Liver (tissue), 9 donors: ENCODE results near the gene TNNT1. TPM values are rescaled to one million over a fixed set of nuclear protein-coding genes. Genes with fewer than 3 reads are reported as not detected.
A peak's percentile ranks its signal among the peaks of the same experiment; 100 is the strongest.

Source experiments
- DNase-seq: peaks from one replicate; pipeline ENCODE4 v3.0.0-alpha.2; 2017; ENCODE audit warnings: low spot score
- H3K27ac ChIP-seq, 2 donors: one replicate each; pipeline ENCODE4 v1.7.0; 2013; ENCODE audit warnings: inconsistent platforms in 2 of 2, low read length in 2 of 2, control low read depth in 1 of 2, low read depth in 1 of 2, mild to moderate bottlenecking in 1 of 2
- H3K27me3 ChIP-seq, 4 donors: one replicate each; pipeline versions ENCODE4 v1.6.1 to v1.7.0; 2013; ENCODE audit warnings: low read length in 3 of 4, inconsistent platforms in 1 of 4, mild to moderate bottlenecking in 1 of 4, moderate library complexity in 1 of 4; ENCODE audit not compliant: control insufficient read depth in 4 of 4, insufficient read depth in 4 of 4
- H3K36me3 ChIP-seq, 4 donors: one replicate each; pipeline versions ENCODE4 v1.6.1 to v1.7.0; 2013; ENCODE audit warnings: low read length in 3 of 4, mild to moderate bottlenecking in 3 of 4, low read depth in 1 of 4, moderate library complexity in 1 of 4; ENCODE audit not compliant: control insufficient read depth in 4 of 4, insufficient read depth in 3 of 4
- H3K4me1 ChIP-seq, 4 donors: one replicate each; pipeline versions ENCODE4 v1.6.1 to v1.7.0; 2013; ENCODE audit warnings: low read length in 3 of 4, mild to moderate bottlenecking in 3 of 4, moderate library complexity in 1 of 4; ENCODE audit not compliant: control insufficient read depth in 4 of 4, insufficient read depth in 4 of 4
- H3K4me3 ChIP-seq, 3 donors: one replicate each; pipeline versions ENCODE4 v1.6.1 to v1.7.0; 2013; ENCODE audit warnings: low read length in 3 of 3, control low read depth in 1 of 3, low read depth in 1 of 3, mild to moderate bottlenecking in 1 of 3
- H3K9ac ChIP-seq, 2 donors: one replicate each; pipeline ENCODE4 v1.7.0; 2013; ENCODE audit warnings: low read length in 2 of 2, mild to moderate bottlenecking in 2 of 2, moderate library complexity in 2 of 2, control low read depth in 1 of 2, low read depth in 1 of 2
- H3K9me3 ChIP-seq, 4 donors: one replicate each; pipeline versions ENCODE4 v1.6.1 to v1.7.0; 2013; ENCODE audit warnings: low read length in 3 of 4; ENCODE audit not compliant: control insufficient read depth in 4 of 4
- ATF3 ChIP-seq: IDR thresholded peaks from 2 replicates; pipeline ENCODE4 v1.6.1; 2016; ENCODE audit warnings: antibody characterized with exemption
- EGR1 ChIP-seq, 2 donors: IDR thresholded peaks; 2 replicates each; pipeline ENCODE4 v1.6.1; 2016 to 2018; ENCODE audit warnings: antibody characterized with exemption in 2 of 2, low read depth in 2 of 2
- FOXA2 ChIP-seq: IDR thresholded peaks from 2 replicates; pipeline ENCODE4 v1.6.1; 2016; ENCODE audit warnings: antibody characterized with exemption
- GABPA ChIP-seq, 2 donors: IDR thresholded peaks in 1 of 2; conservative IDR thresholded peaks in 1 of 2; 2 replicates each; pipeline ENCODE4 v1.6.1; 2016; ENCODE audit warnings: antibody characterized with exemption in 2 of 2, mild to moderate bottlenecking in 1 of 2, moderate library complexity in 1 of 2
- HNF4A ChIP-seq, 2 donors: conservative IDR thresholded peaks; 2 replicates each; pipeline ENCODE4 v1.6.1; 2016; ENCODE audit warnings: antibody characterized with exemption in 2 of 2, mild to moderate bottlenecking in 2 of 2
- HNF4G ChIP-seq: IDR thresholded peaks from 2 replicates; pipeline ENCODE4 v1.6.1; 2016; ENCODE audit warnings: antibody characterized with exemption
- JUND ChIP-seq, 2 donors: IDR thresholded peaks; 2 replicates each; pipeline ENCODE4 v1.6.1; 2016; ENCODE audit warnings: antibody characterized with exemption in 2 of 2
- MAX ChIP-seq: IDR thresholded peaks from 2 replicates; pipeline ENCODE4 v1.6.1; 2016; ENCODE audit warnings: antibody characterized with exemption
- NR2F2 ChIP-seq: IDR thresholded peaks from 2 replicates; pipeline ENCODE4 v1.6.1; 2016; ENCODE audit warnings: antibody characterized with exemption
- RAD21 ChIP-seq, 2 donors: IDR thresholded peaks; 2 replicates each; pipeline ENCODE4 v1.6.1; 2016; ENCODE audit warnings: antibody characterized with exemption in 2 of 2, mild to moderate bottlenecking in 2 of 2
- RXRA ChIP-seq, 2 donors: IDR thresholded peaks; 2 replicates each; pipeline ENCODE4 v1.6.1; 2017 to 2018; ENCODE audit warnings: antibody characterized with exemption in 2 of 2, mild to moderate bottlenecking in 1 of 2
- SP1 ChIP-seq: IDR thresholded peaks from 2 replicates; pipeline ENCODE4 v1.6.1; 2018; ENCODE audit warnings: antibody characterized with exemption, mild to moderate bottlenecking
- TAF1 ChIP-seq: conservative IDR thresholded peaks from 2 replicates; pipeline ENCODE4 v1.6.1; 2016; ENCODE audit warnings: antibody characterized with exemption, mild to moderate bottlenecking
- YY1 ChIP-seq: IDR thresholded peaks from 2 replicates; pipeline ENCODE4 v1.6.1; 2016; ENCODE audit warnings: antibody characterized with exemption, mild to moderate bottlenecking
- WGBS: extraction: QIAGEN DNeasy Blood & Tissue Kit; methylation state at CpG from one replicate; pipeline ENCODE4 v1.1.7; 2013; 5-methylcytosine and 5-hydroxymethylcytosine counted together
- polyA plus RNA-seq, 2 donors: library from polyadenylated mRNA; stranded (reverse) in 1 of 2; unstranded in 1 of 2; fragments of 200-250 nt in 1 of 2; fragments of >200 nt in 1 of 2; fragmentation: Nextera tagmentation in 1 of 2; extraction: Ambion mirVana in 1 of 2; gene quantifications; one replicate each; pipeline versions ENCODE4 v1.2.1 to v1.2.3, GENCODE V29; 2013 to 2015
- total RNA-seq, 2 donors: library from RNA; depleted of rRNA; stranded (reverse); fragments of >200 nt; gene quantifications; one replicate each; pipeline ENCODE4 v1.2.3, GENCODE V29; 2014
- TF ChIP-seq, protein P1 (sequence below): IDR thresholded peaks from 2 replicates; pipeline ENCODE4 v1.6.1; 2016; ENCODE audit warnings: antibody characterized with exemption
- TF ChIP-seq, protein P2 (sequence below): fragments of 150-350 bp; IDR thresholded peaks from 2 replicates; pipeline ENCODE4 v1.5.1; 2017; ENCODE audit warnings: improper control_type of control experiment, low read depth, low read length; ENCODE audit not compliant: missing input control
- donor health status: healthy.
- donor health status: healthy.
- donor health status: healthy.
- donor health status: healthy.
- donor health status: healthy.

Gene TNNT1
- total and polyA plus RNA-seq, 4 donors: 0.15 to 0.28 TPM; not detected in 2

GRCh38 chr19:55087542-55087901 is 61.5 kb downstream of the TNNT1 start:
- peaks cover 0 to 5% (median 1%) of the 10 kb centered on the region in 4 donors for H3K27me3 ChIP-seq
- WGBS: 19% methylated on average over 17 of the region's 17 CpGs
- DNase-seq: no peak

GRCh38 chr19:55086730-55087541 is 62.1 kb downstream of the TNNT1 start:
- Histone ChIP-seq H3K27ac (no peak overlapping the region), H3K4me1 (peaks cover 5 to 16% (median 10%) of the 10 kb centered on the region in 4 donors), H3K4me3 (peak overlapping the region in 1 of 3 donors; percentile 46), H3K36me3 (peaks cover 0 to 12% (median 2%) of the 10 kb centered on the region in 4 donors), H3K27me3 (peaks cover 0 to 6% (median 2%) of the 10 kb centered on the region in 4 donors), H3K9me3 (no peaks in the 10 kb centered on the region), H3K9ac (no peak overlapping the region)
- TF ChIP-seq SP1 (peak; percentile 14), HNF4A (conservative IDR thresholded peaks at IDR 0.05) (no peak)
- peak; percentile 72 for DNase-seq
- 5% methylated on average over 74 of the region's 74 CpGs for WGBS

More at GRCh38 chr19:55087542-55087901, 61.5 kb downstream of the TNNT1 start:
- H3K9ac ChIP-seq: no peak overlapping the region
- H3K9me3 ChIP-seq: no peaks in the 10 kb centered on the region
- peak overlapping the region in 1 of 3 donors; percentile 46 for H3K4me3 ChIP-seq
- peaks cover 0 to 13% (median 5%) of the 10 kb centered on the region in 4 donors for H3K36me3 ChIP-seq
- peaks cover 3 to 16% (median 10%) of the 10 kb centered on the region in 4 donors for H3K4me1 ChIP-seq
- no peak overlapping the region for H3K27ac ChIP-seq
- no peak for TF ChIP-seq TAF1

DNA sequence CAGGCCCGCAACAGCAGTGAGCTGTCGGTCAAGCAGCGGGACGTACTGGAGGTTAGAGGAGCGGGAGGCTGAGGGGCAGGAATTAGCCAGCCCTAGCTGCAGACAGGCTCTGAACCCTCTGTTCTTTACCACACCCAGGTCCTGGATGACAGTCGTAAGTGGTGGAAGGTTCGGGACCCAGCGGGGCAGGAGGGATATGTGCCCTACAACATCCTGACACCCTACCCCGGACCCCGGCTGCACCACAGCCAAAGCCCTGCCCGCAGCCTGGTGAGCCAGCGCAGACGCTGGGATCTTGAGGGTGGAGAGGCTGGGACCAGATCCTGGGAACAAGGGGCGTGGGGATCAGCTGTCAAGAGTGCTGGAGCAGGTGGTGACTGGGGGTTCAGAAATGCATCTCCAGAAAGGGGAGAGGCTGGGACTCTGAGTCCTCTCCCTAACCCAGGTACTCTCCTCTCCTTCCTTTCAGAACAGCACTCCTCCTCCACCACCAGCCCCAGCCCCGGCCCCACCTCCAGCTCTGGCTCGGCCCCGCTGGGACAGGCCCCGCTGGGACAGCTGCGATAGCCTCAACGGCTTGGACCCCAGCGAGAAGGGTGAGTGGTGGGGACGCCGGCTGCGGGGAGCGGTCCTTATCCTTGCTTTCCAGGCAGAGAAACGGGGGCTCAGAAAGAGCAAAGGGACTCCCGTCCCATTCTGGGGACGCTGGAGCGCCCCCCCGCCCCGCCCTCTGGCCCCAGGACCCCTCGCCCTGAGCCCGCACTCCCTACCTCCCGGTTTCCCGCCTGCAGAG is 62.9 kb downstream of the TNNT1 start:
- Histone ChIP-seq H3K9ac (no peak overlapping the region), H3K4me1 (peaks cover 7 to 20% (median 13%) of the 10 kb centered on the region in 4 donors), H3K9me3 (no peaks in the 10 kb centered on the region), H3K27me3 (peaks cover 0 to 8% (median 3%) of the 10 kb centered on the region in 4 donors), H3K27ac (no peak overlapping the region), H3K36me3 (peaks cover 0 to 5% (median 0%) of the 10 kb centered on the region in 4 donors), H3K4me3 (peak overlapping the region in 1 of 3 donors; percentile 46)
- no peak for DNase-seq
- 23% methylated on average over 35 of the region's 35 CpGs for WGBS
- TF ChIP-seq MAX: no peak
- no peak for TF ChIP-seq YY1
- no peak for TF ChIP-seq JUND (IDR thresholded peaks at IDR 0.05)
- no peak for TF ChIP-seq ATF3
- TF ChIP-seq RXRA (IDR thresholded peaks at IDR 0.05): no peak
- TF ChIP-seq HNF4G: no peak
- no peak for TF ChIP-seq GABPA (IDR thresholded peaks at IDR 0.05 in 1 of 2, conservative IDR thresholded peaks at IDR 0.05 in 1 of 2)
- no peak for TF ChIP-seq EGR1 (IDR thresholded peaks at IDR 0.05; ENCODE audit: low read depth in 2 of 2)
- no peak for TF ChIP-seq HNF4A (conservative IDR thresholded peaks at IDR 0.05)
- TF ChIP-seq SP1: no peak
- no peak for TF ChIP-seq TAF1
- TF ChIP-seq NR2F2: no peak
- TF ChIP-seq, protein P1, sequence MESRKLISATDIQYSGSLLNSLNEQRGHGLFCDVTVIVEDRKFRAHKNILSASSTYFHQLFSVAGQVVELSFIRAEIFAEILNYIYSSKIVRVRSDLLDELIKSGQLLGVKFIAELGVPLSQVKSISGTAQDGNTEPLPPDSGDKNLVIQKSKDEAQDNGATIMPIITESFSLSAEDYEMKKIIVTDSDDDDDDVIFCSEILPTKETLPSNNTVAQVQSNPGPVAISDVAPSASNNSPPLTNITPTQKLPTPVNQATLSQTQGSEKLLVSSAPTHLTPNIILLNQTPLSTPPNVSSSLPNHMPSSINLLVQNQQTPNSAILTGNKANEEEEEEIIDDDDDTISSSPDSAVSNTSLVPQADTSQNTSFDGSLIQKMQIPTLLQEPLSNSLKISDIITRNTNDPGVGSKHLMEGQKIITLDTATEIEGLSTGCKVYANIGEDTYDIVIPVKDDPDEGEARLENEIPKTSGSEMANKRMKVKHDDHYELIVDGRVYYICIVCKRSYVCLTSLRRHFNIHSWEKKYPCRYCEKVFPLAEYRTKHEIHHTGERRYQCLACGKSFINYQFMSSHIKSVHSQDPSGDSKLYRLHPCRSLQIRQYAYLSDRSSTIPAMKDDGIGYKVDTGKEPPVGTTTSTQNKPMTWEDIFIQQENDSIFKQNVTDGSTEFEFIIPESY: no peak
- no peak for TF ChIP-seq FOXA2
- TF ChIP-seq RAD21 (IDR thresholded peaks at IDR 0.05): no peak
- TF ChIP-seq, protein P2, sequence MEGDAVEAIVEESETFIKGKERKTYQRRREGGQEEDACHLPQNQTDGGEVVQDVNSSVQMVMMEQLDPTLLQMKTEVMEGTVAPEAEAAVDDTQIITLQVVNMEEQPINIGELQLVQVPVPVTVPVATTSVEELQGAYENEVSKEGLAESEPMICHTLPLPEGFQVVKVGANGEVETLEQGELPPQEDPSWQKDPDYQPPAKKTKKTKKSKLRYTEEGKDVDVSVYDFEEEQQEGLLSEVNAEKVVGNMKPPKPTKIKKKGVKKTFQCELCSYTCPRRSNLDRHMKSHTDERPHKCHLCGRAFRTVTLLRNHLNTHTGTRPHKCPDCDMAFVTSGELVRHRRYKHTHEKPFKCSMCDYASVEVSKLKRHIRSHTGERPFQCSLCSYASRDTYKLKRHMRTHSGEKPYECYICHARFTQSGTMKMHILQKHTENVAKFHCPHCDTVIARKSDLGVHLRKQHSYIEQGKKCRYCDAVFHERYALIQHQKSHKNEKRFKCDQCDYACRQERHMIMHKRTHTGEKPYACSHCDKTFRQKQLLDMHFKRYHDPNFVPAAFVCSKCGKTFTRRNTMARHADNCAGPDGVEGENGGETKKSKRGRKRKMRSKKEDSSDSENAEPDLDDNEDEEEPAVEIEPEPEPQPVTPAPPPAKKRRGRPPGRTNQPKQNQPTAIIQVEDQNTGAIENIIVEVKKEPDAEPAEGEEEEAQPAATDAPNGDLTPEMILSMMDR: no peak
